Hindlimb muscle (tissue), 1 donor: Measurements from ENCODE around the gene CSNK1G1. TPM values are rescaled to one million over a fixed set of nuclear protein-coding genes. Genes with fewer than 3 reads are reported as not detected.
"Not testable (repeated sequence)": the region's sequence is repeated elsewhere in the genome, so short reads cannot be mapped to it uniquely, and the experiment has no call there.

Experiments
- DNase-seq: peaks from one replicate; pipeline ENCODE4 v3.0.0-alpha.2; 2013
- polyA plus RNA-seq: library from polyadenylated mRNA; unstranded; fragments of 120-200 nt; gene quantifications from one replicate; pipeline ENCODE4 v1.2.1, GENCODE V29; 2013; ENCODE audit not compliant: insufficient read length

Gene CSNK1G1
- polyA plus RNA-seq, 1 donor, result 10.9 TPM

DNA sequence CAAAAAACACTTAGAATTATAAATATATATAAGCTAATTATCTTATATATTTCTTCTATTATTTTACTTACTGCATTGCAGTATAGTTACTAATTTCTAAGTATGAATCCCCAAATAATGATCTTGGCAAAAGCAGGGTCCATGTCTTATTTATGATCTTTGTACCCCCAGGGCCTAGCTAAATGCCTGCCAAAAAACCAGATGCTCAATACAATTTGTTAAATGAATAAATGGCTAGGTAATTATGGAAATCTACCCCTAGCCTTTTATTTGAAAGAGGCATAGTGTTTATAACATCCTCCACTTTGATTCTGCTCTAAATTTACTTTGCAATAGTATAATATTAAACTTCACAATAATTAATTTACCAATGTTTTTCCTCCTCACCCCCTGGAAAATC is 69.5 kb downstream of the CSNK1G1 start:
- DNase-seq, result no peak

DNA sequence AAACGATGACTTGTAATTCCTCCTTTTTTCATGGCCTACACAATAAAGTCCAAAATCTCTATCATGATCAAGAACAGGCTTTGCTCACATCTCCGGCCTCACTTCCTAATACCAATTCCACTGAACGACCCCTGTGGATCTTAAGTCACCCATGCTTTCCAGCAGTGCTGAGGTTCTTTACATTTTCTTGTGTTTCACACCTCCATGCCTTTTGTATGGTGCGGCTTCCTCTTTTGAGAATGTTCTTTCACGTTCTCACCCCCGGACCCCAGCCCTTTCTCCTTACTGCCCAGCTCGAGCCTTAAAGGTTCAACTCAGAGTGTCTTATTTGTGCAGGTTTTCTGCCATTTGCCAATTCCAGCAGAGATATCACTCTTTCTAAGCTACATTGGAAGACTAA is 70.1 kb downstream of the CSNK1G1 start:
- no peak for DNase-seq

- no peak for DNase-seq
These were observed 70.8 kb downstream of the CSNK1G1 start for GRCh38 chr15:64285150-64285549.

DNA sequence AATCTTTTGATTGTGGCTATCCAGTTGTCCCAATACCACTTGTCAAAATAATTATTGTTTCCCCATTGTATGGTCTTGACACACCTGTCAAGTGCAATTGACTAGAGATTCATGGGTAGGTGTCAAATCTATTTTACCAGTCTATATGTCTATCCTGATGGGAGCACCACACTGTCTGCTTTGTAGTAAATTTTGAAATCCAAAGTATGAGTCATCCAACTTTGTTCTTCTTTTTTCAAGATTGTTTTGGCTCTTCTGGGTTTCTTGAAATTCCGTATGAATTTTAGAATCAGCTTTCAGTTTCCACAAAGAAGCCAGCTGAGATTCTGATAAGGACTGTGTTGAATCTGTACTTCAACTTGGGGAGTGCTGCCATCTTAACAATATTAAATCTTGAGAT is 71.9 kb downstream of the CSNK1G1 start:
- no peak for DNase-seq

- no peak for DNase-seq
These were observed 73.3 kb downstream of the CSNK1G1 start for GRCh38 chr15:64282701-64283100.

DNA sequence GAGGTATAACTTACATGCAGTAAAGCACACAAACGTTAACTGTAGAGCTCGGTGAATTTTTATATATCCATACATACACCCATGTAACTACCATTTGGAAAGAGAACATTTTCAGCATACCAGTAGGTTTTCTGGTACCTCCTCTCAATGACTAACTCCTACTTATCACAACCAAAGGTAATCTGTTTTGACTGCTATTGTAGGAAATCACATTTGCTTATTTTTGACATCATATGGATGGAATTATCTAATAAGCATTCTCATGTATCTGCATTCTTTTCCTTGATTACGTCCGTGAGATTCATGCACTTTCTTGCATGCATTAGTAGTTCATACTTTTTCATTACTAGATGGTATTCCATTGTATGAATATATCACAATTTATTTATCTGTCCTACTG is 76.8 kb downstream of the CSNK1G1 start:
- no peak for DNase-seq

- no peak for DNase-seq
These were observed 80.0 kb downstream of the CSNK1G1 start for GRCh38 chr15:64275934-64276333.

GRCh38 chr15:64274341-64274950 is 81.5 kb downstream of the CSNK1G1 start:
- no peak for DNase-seq

- DNase-seq, result no peak
These were observed 88.5 kb downstream of the CSNK1G1 start for GRCh38 chr15:64267331-64267973.

DNA sequence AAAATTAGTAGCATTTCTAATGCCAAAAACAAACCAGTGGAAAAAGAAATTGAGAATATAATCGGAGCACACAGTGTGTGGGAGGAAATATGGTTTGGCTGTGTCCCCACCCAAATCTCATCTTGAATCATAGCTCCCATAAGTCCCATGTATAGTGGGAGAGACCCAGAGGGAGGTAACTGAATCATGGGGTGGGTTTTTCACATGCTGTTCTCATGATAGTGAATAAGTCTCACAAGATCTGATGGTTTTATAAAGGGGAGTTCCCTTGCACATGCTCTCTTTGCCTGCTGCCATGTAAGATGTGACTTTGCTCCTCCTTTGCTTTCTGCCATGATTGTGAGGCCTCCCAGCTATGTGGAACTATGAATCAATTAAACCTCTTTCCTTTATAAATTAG is 90.8 kb downstream of the CSNK1G1 start:
- DNase-seq, result not testable (repeated sequence)

DNA sequence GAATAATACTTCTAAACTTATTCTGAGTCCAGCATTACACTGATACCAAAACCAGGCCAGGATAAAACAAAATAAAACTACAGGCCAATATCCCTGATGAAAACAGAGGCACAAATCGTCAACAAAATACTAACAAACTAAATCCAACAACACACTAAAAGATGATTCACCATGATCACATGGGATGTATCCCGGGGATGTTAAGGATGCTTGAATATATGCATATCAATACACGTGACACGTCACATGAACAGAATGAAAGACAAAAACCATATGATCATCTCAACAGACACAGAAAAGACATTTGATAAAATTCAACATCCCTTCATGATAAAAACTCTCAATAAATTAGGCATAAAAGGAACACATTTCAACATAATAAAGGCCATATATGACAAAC is 91.5 kb downstream of the CSNK1G1 start:
- DNase-seq, result no peak

DNA sequence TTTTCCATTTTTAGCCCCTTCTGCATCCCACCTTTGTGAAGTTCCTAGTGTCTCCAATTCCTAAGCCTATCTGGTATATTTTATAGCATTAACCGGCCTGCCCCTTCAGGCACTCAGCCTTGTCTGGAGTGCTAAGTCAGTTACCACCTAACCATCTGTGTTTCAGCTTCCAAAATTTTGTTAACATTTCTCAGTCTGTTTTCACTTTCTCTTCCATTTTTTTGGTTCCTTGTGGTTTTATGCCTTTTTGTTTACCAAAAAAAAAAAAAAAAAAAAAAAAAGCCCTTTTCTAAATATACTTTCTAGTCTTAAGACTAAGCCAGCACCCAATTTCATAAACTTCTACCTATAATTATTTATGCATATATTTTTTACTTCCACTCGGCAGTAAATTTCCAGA is 92.4 kb downstream of the CSNK1G1 start:
- no peak for DNase-seq

DNA sequence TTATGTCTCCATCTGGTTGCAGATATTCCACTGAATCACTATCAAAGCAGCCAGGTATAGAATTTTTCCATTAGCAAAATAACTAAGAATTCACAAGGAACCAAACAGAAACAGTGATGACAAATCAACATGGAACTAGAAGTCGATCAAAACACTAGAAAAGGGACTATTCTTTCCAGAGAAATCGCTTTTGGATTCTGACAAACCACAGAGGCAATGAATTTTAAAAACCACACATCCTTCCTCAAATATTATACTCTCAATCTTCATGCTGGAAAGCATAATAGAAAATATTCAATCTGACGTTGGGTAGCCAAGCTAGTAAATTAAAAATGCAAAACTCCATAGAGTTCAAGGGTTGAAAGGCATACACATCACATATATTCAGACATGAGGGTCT is 99.9 kb downstream of the CSNK1G1 start:
- no peak for DNase-seq

- DNase-seq, result no peak
These were observed 104.3 kb downstream of the CSNK1G1 start for GRCh38 chr15:64251658-64252057.

- no peak for DNase-seq
These were observed 104.9 kb downstream of the CSNK1G1 start for GRCh38 chr15:64251121-64251520.

GRCh38 chr15:64249883-64250575 is 105.9 kb downstream of the CSNK1G1 start:
- DNase-seq, result no peak

- DNase-seq, result no peak
These were observed 106.6 kb downstream of the CSNK1G1 start for GRCh38 chr15:64249406-64249805.

DNA sequence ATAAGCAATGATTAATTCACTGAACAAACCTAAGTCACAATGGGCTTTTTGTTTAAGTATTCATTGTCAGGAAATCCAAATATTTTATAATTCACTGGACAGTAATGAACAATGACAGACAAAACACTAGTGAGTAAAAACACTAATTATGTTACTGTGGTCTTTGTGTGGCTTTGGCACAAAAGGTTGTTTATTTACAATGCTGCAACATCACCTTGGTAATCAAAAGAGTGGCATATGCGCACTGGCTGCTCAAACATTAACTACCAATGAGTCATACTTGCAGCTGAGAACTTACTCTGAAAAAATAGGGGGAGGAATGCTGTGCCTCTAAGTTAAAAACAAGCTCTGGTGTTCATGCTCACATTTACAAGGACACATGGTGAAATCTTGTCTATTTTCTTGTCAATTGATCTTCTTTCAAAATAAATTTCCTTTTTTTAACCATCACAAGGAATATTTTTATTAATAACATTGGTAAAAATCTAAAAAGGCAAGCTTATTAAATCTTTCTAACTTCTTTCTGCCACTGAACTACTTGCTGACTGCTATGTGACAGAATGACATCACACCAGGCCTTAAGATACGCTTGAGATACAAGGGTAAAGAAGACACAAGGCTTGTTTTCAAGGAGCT is 107.9 kb downstream of the CSNK1G1 start:
- DNase-seq, result no peak

DNA sequence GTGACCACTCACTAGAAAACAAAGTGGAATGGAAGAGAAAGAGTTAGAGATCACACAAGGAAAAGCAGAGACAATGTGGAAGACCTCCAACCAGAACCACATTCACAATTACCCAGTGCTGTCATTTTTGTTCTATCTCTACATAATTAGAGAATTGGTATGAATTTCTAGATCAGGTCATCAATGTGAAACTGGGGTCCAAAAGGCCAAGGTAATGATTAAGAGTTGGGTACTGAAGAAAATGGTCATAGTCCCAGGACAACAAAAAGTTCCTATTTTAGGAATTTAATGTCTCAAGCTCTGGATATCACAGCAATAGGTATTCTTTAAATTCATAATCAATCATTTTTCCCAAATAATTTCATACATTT is 108.5 kb downstream of the CSNK1G1 start:
- DNase-seq, result no peak

GRCh38 chr15:64246364-64247189 is 109.4 kb downstream of the CSNK1G1 start:
- no peak for DNase-seq

- DNase-seq, result no peak
These were observed 110.6 kb downstream of the CSNK1G1 start for GRCh38 chr15:64245405-64245804.

GRCh38 chr15:64237677-64238076 is 118.3 kb downstream of the CSNK1G1 start:
- DNase-seq, result no peak
